Jurkat, Clone E6-1 (cell line): Measurements from ENCODE around the gene VWA3A.
"Not testable (repeated sequence)": the region's sequence is repeated elsewhere in the genome, so short reads cannot be mapped to it uniquely, and the experiment has no call there.

Source experiments
- DNase-seq: peaks from one replicate; pipeline ENCODE4 v3.0.0-alpha.2; 2011; ENCODE audit warnings: low read depth, low spot score
- H3K4me3 ChIP-seq: 2 replicates; pipeline ENCODE4 v1.5.1; 2011; ENCODE audit warnings: mild to moderate bottlenecking, low read length, control low read depth, moderate library complexity

VWA3A gene

DNA sequence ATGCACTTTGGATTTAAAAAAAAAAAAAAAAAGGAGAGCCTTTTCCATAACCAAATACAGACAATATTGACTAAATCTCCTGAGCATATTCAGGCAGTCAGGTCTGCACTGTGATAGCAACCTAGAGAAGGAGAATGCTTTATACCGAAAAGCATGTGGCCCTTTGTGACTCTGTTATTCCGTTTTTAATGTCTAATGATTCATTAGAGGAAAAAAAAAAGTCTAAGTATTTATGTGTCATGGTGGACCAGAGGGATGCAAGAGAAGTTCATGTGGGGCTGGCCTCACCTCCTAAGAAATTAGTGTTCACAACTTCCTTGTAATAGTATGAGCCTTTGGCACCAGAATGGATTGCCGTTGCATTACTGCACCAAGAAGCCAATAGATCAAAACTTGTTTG, 11.3 kb upstream of the VWA3A start:
- no peak for DNase-seq
- H3K4me3 ChIP-seq = no peak overlapping the region

DNA sequence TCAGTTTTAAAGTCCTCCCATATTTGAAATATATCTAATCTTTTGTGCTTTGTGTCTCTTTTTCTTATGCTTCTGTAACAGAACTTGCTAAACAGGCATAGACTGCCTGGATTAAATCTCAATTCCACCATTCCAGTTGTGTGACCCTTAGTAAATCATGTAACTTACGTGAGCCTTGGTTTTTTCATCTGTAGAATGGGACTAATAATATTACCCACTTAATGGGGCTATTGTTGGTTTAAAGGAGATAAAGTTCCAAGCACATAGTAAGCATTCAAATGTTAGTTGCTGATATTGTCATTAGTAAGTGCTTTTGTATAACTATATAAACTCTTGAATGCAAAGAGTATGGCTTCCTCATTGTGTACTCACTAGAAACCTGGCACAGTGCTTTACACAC, 5.9 kb upstream of the VWA3A start:
- H3K4me3 ChIP-seq = no peak overlapping the region
- DNase-seq = no peak

DNA sequence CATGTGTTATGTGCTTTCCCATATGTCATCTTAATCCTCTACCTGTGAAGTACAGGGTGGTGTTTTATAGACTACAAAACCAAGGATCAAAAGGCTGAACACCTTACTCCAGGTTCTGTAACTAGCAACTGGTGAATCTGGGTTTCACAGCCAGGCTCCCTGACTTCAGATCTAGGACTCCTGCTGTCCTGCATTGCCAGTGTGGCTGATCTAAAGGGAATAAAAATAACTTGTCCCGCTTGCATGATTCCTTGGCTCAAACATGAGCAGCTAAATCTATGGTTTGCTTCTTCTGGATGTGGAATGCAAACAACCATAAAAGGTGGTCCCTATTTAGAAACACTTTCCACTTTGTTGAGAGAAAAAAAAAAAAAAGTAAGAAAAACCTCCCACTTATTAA, 3.7 kb upstream of the VWA3A start:
- DNase-seq = no peak
- no peak overlapping the region for H3K4me3 ChIP-seq

DNA sequence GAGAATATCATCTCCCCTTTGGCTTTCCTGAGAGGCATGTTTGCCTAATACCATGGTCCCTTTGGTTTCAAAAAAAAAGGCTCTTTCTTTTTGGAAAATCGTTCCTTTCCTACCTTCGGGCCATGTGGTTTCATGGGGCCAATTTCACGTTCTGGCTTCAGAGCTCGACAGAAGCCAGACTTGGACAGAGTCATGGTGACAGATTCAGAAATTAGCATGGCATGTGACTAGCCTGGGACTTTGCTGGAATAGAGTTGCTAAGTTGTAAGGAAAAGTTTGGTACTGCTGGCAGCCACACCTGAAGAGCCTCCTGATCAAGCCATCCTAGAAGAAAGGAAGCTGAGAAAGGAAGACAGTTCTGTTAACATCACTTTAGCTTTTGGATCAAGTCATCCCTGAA, 2.4 kb upstream of the VWA3A start:
- no peak overlapping the region for H3K4me3 ChIP-seq
- DNase-seq = no peak

DNA sequence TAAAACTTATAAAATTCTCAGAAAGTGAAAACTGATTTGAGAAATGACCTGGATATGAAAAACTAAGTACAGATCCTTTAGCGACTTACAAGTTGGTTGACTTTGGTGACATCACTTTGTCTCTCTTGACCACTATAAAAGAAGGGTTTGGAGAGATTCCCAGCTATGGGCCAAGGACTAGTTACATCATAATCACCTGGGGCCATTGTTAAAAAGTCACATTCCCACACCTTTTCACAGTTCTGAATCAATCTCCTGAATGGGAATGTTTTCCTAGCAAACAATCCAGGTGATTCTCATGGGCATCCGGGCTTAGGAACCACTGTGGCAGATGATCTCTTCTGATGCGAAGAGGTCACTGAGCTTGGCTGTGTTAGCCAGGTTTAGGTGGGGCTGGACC, 620 bp upstream of the VWA3A start:
- no peak overlapping the region for H3K4me3 ChIP-seq
- DNase-seq = no peak

DNA sequence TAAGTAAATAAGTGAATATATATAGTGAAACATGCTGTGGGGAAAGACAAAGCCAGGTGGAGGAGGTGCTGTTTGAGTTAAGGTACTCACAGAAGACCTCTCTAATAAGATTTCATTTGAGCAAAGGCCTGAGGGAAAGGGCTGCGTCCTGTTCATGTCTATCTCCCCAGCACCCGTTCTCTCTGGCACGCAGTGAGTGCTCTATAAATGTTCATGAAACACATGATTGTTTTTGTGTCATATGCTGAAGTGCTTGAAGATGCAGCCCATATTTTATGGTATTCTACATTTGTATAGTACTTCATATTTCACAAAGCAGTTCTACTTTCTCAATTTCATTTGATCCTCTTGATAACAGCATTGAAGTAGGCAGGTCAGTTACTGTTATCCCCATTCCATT, 990 bp downstream of the VWA3A start:
- no peak for DNase-seq
- H3K4me3 ChIP-seq = no peak overlapping the region

DNA sequence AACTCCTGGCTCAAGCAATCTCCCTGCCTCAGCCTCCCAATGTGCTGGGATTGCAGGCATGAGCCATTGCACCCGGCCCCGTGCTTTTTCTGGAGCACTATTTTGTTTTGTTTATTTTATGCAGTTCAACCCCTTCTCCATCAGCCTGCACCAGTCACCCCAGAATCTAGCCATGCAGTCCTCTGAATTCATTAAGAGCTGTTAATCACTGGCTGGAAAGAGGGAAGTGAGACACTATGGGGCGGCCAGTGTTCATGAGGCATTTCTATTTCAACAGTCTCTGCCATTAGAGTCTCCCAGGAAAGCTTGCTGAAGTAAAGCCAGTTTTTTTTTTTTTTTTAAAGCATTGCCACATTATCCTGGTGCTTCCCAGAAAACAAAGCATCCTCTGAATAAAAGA, 1.7 kb downstream of the VWA3A start:
- H3K4me3 ChIP-seq = no peak overlapping the region
- no peak for DNase-seq

DNA sequence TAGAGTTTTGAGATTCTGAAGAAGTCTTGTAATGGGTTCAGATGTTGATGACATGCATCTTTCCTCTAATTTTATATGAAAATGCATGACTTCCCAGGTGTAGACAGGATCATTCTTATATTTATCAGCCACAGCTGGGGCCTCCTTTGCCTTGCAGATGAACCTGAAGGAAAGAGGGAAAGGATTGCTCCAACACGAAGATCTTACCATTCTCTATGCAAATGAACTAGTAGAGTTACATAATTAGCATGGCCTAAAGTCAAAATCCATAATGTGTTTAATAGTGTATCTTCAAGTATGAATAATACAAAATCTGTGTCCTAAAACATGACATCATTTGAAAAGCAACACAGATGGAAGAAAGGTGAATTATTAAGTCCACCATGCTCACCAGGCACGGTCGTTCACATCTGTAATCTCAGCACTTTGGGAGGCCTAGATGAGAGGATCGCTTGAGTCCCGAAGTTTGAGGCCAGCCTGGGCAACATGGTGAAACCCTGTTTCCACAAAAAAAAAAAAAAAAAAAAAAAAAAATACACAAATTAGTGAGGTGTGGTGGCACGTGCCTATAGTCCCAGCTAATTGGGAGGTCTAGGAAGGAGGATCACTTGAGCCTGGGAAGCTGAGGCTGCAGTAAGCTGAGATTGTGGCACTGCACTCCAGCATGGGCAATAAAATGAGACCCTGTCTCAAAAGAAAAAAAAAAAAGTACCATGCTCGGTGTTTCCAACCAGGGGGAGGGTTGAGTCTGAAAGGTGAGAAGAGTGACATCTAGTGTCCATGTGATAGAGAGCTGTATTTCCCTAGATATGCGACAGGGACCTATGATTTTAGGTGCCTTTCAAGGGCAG, 6.3 kb downstream of the VWA3A start:
- H3K4me3 ChIP-seq = peak overlapping the region; percentile 13
- DNase-seq = peak; percentile 65

DNA sequence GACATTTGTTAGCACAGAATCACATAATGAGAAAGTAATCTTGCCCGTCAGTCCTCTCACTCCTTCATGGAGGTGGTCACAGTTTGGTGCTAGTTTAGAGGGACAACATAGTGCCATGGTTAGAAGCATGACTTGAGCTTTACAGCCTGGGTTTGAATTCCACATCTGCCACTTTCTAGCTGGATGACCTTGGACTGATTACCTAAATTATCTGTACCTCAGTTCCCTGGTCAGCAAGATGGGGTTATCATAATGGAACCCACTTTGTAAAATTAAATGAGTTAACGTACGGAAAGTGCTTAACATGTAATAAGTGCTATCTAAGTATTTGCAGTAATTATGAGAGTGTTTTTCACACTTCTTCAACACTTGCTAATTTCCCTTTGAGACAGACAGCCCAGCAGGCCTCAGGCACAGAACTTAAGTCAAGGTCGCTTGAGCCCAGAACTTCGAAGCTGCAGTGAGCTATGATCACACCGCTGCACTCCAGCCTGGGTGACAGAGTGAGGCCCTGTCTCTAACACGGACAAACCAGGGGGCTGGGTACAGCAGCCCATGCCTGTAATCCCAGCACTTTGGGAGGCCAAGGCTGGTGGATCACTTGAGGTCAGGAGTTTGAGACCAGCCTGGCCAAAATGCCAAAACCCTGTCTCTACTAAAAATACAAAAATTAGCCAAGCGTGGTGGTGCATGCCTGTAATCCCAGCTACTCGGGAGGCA, 7.1 kb downstream of the VWA3A start:
- DNase-seq = no peak
- H3K4me3 ChIP-seq = no peak overlapping the region

DNA sequence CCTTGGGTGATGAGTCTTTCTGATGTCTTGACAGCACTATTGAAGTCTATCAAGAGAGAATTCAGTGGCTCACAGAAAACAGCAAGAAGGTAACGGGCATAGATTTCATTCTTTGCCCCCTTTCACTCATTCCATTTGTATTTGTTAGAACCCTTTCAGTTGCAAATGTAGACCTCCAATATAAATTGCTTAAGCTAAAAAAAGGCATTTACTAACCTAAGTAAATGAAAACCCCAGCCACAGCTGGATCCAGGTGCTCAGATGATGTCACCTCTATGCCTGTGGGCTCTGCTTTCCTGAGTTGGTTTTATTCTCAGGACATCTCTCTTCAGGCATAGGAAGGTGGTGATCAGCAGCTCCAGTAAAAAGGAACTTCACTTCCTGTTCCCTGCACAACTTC, 11.1 kb downstream of the VWA3A start:
- DNase-seq = no peak
- no peak overlapping the region for H3K4me3 ChIP-seq

DNA sequence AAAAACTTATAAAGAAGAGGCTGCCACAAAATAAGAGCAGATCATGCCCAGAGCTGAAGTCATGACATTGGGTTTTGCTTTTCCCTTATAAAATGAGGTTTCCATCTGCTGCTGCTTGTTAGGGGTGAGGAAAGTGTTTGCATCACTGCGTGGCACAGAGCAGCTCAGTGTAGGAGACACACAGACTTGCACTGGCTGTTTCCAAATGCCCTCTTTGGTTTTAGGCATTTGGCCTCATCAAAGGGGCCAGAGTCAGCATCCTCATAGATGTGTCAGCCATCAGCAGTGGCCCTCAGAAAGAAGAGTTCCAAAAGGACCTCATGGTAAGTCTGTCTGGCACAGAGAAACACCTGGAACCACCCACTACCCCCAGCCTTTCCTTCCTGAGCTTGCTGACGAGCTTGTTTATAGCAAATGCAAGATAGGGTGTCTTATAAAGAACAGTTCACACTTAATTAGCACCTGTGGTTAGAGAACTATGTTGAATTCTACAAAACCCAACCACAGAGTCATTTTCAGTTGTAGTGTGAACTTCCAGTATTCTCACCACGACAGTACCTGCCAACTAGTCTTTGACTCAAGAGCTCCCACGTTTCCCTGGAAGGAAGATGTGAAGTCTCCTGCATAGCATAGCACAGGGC, 17.0 kb downstream of the VWA3A start:
- no peak overlapping the region for H3K4me3 ChIP-seq
- DNase-seq = peak; percentile 75

DNA sequence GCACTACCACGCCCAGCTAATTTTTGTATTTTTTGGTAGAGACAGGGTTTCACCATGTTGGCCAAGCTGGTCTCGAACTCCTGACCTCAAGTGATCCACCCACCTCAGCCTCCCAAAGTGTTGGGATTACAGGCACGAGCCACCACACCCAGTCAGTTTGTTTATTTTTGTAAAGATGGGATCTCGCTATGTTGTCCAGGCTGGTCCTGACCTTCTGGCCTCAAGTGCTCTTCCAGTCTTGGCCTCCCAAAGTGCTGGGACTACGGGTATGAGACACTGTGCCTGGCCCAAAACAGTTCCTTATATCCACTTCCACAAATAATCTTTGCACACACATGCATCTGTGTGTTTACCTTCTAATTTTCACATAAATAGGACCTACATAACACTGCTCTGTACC, 19.3 kb downstream of the VWA3A start:
- H3K4me3 ChIP-seq, DNase-seq: not testable (repeated sequence)

DNA sequence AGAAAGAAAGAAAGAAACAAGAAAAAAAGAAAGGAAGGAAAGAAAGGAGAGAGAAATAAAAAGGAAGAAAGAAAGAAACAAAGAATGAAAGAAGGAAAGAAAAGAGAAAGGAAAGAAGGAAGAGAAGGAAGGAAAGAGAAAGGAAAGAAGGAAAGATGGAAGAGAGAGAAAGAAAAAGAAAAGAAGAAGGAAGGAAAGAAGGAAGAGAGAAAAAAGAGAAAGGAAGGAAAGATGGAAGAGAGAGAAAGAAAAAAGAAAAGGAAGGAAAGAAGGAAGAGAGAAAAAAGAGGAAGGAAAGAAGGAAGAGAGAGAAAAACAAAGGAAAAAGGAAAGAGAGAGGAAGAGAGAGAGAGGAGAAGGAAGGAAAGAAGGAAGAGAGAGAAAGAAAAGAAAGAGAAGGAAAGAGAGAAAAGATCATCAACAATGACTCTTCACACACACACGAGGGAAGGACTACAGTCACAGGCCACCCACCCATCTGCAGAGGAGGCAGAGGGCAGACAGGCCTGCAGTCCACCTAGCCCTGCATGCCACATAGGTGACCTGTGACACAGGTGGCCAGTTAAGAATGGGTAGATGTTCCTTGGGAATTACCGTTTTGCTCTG, 23.9 kb downstream of the VWA3A start:
- DNase-seq = no peak
- no peak overlapping the region for H3K4me3 ChIP-seq

DNA sequence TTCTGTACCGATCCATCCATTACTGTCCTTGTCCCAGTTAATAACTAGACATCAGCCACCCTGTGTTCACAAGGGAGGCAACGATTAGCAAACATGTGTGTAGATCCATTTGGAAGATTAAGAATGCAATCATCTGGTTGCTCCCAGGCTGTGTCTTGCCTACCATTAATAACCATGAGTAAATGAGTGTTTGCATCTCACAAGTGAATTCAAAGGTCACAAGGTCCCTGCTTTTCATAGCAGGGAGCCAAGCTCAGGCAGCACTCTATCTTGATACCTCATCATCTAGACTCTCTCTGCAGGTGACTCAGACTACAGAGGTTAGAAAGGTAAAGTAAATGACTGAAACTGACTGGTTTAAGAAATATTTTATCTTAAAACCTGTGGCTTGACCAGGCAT, 25.3 kb downstream of the VWA3A start:
- DNase-seq = no peak
- no peak overlapping the region for H3K4me3 ChIP-seq

DNA sequence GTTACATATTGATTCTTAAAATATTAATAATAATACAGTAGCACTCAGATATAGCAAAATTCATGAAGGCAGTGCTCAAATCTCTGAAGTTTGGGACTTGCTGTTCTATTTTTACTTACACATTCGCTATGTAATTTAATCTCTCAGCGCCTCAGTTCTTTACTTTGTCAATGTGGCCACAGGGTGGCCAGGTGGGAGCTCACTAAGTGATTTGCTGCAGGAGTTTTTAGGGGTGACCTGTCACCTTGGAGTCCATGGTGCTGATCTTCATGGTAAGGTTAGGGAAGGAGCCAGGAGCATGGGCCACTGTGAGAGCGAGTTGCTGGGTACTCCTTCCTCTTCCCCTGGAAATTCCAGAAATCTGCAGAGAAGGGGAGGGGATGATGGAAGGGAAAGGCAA, 28.1 kb downstream of the VWA3A start:
- DNase-seq = no peak
- no peak overlapping the region for H3K4me3 ChIP-seq

DNA sequence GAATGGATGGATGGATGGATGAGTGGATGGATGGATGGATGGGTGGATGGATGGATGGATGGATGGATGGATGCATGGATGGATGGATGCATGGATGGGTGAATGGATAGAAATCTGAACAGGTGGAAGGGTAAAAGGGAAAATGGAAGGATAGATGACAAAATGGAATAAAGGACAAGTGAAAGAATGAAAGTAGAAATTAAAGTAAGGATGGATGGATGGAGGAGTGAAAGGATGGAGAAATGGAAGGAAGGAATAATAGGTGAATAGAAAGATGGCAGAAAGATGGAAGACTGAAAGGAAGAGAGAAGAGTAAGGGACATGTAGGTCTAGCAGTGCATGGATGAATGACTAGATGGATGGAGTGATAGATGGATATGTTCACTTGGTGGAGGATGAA, 29.9 kb downstream of the VWA3A start:
- no peak for DNase-seq
- H3K4me3 ChIP-seq = no peak overlapping the region

DNA sequence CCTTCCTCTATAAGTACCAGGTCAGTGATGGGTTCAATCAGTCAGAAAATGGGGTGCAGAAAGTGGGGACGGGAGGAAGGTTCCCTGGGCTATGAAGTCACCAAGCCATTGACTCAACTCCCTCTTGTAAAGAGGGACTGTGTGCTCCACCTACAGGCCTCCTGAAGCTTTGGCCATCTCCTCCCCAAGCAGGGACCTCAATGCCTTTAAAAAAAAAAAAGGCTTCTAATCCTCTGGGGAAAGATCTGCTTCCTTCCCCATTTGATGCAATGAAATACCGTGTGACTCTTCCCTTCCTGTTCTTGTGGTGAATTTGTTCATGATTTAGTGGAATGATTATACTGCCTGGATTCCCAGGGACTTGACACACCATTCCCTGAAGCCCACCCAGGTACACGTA, 30.8 kb downstream of the VWA3A start:
- no peak for DNase-seq
- H3K4me3 ChIP-seq = no peak overlapping the region

DNA sequence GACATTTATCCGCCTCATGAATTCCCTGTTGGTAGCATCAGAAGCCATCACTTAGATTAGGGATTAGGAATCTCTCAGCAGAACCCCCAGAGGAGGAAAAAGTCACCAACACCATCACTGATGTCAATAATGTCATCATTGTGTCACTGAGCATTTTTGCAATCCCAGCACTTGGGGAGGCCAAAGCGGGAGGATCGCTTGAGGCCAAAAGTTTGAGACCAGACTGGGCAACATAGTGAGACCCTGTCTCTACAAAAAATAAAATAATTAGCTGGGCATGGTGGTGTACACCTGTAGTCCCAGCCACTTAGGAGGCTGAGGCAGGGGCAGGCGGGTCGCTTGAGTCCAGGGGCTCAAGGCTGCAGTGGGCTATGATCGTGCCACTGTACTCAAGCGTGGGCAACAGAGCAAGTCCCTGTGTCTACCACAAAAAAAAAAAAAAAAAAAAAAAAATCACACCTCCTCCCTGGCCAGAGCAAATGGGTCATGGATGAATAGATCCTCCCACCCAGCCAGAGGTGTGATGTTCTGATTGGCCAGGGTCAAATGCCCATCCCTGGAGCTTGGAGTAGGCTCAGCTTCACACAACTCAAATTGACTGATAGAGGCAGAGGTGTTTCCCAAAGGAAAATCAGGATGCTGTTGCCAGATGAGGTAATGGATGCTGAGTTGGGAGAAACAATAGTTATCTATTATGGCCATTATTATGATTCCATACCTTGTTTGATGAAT, 31.6 kb downstream of the VWA3A start:
- no peak for DNase-seq

DNA sequence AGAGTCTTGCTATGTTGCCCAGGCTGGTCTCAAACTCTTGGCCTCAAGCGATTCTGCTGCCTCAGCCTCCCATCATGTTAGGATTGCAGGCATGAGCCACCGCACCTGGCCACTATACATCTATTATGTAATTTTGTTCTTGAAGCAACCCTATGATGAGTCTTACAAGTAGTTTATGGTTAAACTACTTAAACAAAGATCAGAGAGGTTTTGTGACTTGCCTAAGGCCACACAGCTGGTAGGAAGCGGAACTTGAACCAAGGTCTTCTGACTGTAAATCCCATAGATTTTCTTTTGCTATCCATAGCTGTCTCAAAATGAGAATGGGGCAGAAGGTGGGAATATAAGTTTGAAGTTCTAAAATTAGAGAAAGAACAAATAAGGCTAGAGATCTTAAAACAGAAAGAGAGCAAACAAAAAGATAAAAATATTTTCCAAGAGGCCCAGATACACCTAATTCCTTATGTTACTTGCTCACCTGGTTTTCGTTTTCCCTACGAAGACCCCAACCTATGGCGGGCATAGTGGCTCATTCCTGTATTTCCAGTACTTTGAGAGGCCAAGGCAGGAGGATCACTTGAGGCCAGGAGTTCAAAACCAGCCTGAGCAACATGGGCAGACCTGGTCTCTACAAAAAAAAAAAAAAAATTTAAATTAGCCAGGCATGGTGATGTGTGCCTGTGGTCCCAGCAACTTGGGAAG, 32.4 kb downstream of the VWA3A start:
- no peak for DNase-seq
- H3K4me3 ChIP-seq = no peak overlapping the region

More for the DNA sequence above, 31.6 kb downstream of the VWA3A start:
- H3K4me3 ChIP-seq = no peak overlapping the region
